ENCODE data around the gene CCDC192. TPM values are rescaled to one million over a fixed set of nuclear protein-coding genes. Genes with fewer than 3 reads are reported as not detected.

Gene CCDC192
- total and polyA plus RNA-seq, 10 of the 15 experiments (the other 5 are each of a cell fraction or from before 2014, with no cell fraction given), result 0.20 to 0.79 (median 0.32) TPM; not detected in 4

GRCh38 chr5:127671218-127671617 is 32.0 kb upstream of the CCDC192 start:
- no peak for FAIRE-seq
- Histone ChIP-seq H3K9ac (ENCODE audit: control insufficient read depth, insufficient read depth, low read length) (no peak overlapping the region), H3K27me3 (replicated peaks in 1 of 2; ENCODE audit: control insufficient read depth in 2 of 2, insufficient read depth in 2 of 2, low read length in 1 of 2) (no peaks in the 10 kb centered on the region), H3K36me3 (ENCODE audit: control insufficient read depth in 2 of 2, insufficient read depth in 2 of 2, low read length in 1 of 2) (no peaks in the 10 kb centered on the region), H3K27ac (ENCODE audit: control insufficient read depth, insufficient read depth) (no peak overlapping the region), H4K20me1 (ENCODE audit: control insufficient read depth, insufficient read depth) (no peaks in the 10 kb centered on the region), H2AFZ (ENCODE audit: control insufficient read depth, low read depth, low read length) (no peak overlapping the region), H3K4me1 (ENCODE audit: control insufficient read depth, insufficient read depth, low read length) (no peaks in the 10 kb centered on the region), H3K79me2 (ENCODE audit: control insufficient read depth, insufficient read depth, low read length) (no peaks in the 10 kb centered on the region), H3K4me2 (ENCODE audit: control insufficient read depth, insufficient read depth) (no peak overlapping the region), H3K4me3 (no peak overlapping the region), H3K9me3 (replicated peaks; ENCODE audit: control insufficient read depth, insufficient read depth, low read length) (no peaks in the 10 kb centered on the region)
- no peak for DNase-seq (ENCODE audit: low read depth, low spot score)
- no TSS peak for BruUV-seq (replicated peaks)
- SMC1A ChIA-PET (ENCODE audit: uncharacterized antibody, unreplicated experiment), result interaction anchor here (0.6 to 1.0 kb wide), 3 partner anchors 10 to 108 kb away, joined by 3 to 5 read pairs (median 3); no protein-coding TSS in a partner anchor
- in situ Hi-C loops (cut with MboI) (no loop called here), intact Hi-C loops (cut with micrococcal nuclease; ENCODE audit: unreplicated experiment) (no loop called here)
- CTCF ChIA-PET, result no interaction called here
- RAD21 ChIA-PET (ENCODE audit: unreplicated experiment), result no interaction called here
- TF ChIP-seq SMAD5 (IDR thresholded peaks at IDR 0.05; ENCODE audit: low read depth), result no peak
- TF ChIP-seq KDM1A (IDR thresholded peaks at IDR 0.05; ENCODE audit: borderline replicate concordance), result no peak
- TF ChIP-seq SMC3 (IDR thresholded peaks at IDR 0.05; ENCODE audit: borderline replicate concordance, low read length), result no peak
- no peak for TF ChIP-seq BHLHE40 (IDR thresholded peaks at IDR 0.05; ENCODE audit: borderline replicate concordance in 1 of 2, low read depth in 2 of 2, low read length in 1 of 2)
- no peak for TF ChIP-seq IRF3 (IDR thresholded peaks at IDR 0.05)
- no peak for TF ChIP-seq LARP7 (IDR thresholded peaks at IDR 0.05)
- no peak for TF ChIP-seq STAT1 (conservative IDR thresholded peaks at IDR 0.05)
- no peak for TF ChIP-seq IKZF1 (conservative IDR thresholded peaks at IDR 0.05)
- TF ChIP-seq ZNF217 (IDR thresholded peaks at IDR 0.05), result no peak
- TF ChIP-seq ZNF384 (IDR thresholded peaks at IDR 0.05; ENCODE audit: borderline replicate concordance, low read depth, low read length), result no peak
- TF ChIP-seq KLF5 (IDR thresholded peaks at IDR 0.05; ENCODE audit: partially characterized antibody), result no peak
- no peak for TF ChIP-seq ZNF207 (IDR thresholded peaks at IDR 0.05; ENCODE audit: borderline replicate concordance)
- TF ChIP-seq WRNIP1 (IDR thresholded peaks at IDR 0.05; ENCODE audit: borderline replicate concordance, low read depth, low read length), result no peak
- no peak for TF ChIP-seq BCL11A (IDR thresholded peaks at IDR 0.05; ENCODE audit: low read depth, low read length)
- no peak for TF ChIP-seq MTA3 (IDR thresholded peaks at IDR 0.05; ENCODE audit: borderline replicate concordance, low read length)
- no peak for TF ChIP-seq NKRF (conservative IDR thresholded peaks at IDR 0.05)
- TF ChIP-seq ATF7 (IDR thresholded peaks at IDR 0.05; ENCODE audit: low read depth), result no peak
- TF ChIP-seq TCF7 (IDR thresholded peaks at IDR 0.05; ENCODE audit: borderline replicate concordance), result no peak
- ATAC-seq, result no peak
- POLR2A ChIA-PET, result interaction anchor here (0.6 kb wide), 1 partner anchor 75 kb away, joined by 3 read pairs; no protein-coding TSS in a partner anchor
- WGBS (ENCODE audit: insufficient coverage, insufficient replicate concordance, low lambda C conversion rate, missing lambda C conversion rate), result 52% methylated on average over 6 of the region's 6 CpGs

Measured in GM12878 (cell line).